RWPE2 (cell line): ENCODE results near the gene SLC9A4.
A peak's percentile ranks its signal among the peaks of the same experiment; 100 is the strongest.

Source experiments
- ATAC-seq: fragments of 200-7000 bp; cut with Tn5 transposase; 3 replicates; pipeline ENCODE4 v1.9.1; 2021; ENCODE audit warnings: low read depth
- DNase-seq: peaks from one replicate; pipeline ENCODE4 v3.0.0-alpha.2; 2020; ENCODE audit warnings: low spot score
- H3K27ac ChIP-seq: fragments of 450-650 bp; 2 replicates; pipeline ENCODE4 v1.5.1; 2017; ENCODE audit warnings: mild to moderate bottlenecking; ENCODE audit not compliant: poor library complexity, severe bottlenecking
- H3K27me3 ChIP-seq: fragments of 250-450 bp; sonication (Bioruptor Pico); 2 replicates; pipeline ENCODE4 v1.5.1; 2021; ENCODE audit warnings: mild to moderate bottlenecking, moderate library complexity; ENCODE audit not compliant: insufficient read depth, poor library complexity, severe bottlenecking
- H3K36me3 ChIP-seq: fragments of 250-450 bp; sonication (Bioruptor Pico); 2 replicates; pipeline ENCODE4 v1.5.1; 2020; ENCODE audit warnings: low read depth, mild to moderate bottlenecking, moderate library complexity
- H3K4me1 ChIP-seq: fragments of 250-450 bp; sonication (Bioruptor Pico); 2 replicates; pipeline ENCODE4 v1.5.1; 2021; ENCODE audit warnings: mild to moderate bottlenecking, moderate library complexity; ENCODE audit not compliant: insufficient read depth, poor library complexity, severe bottlenecking
- H3K4me3 ChIP-seq: fragments of 250-450 bp; sonication (Bioruptor Pico); 2 replicates; pipeline ENCODE4 v1.5.1; 2021; ENCODE audit warnings: mild to moderate bottlenecking, moderate library complexity; ENCODE audit not compliant: severe bottlenecking
- H3K9me3 ChIP-seq: fragments of 250-450 bp; sonication (Bioruptor Pico); 2 replicates; pipeline ENCODE4 v1.5.1; 2021; ENCODE audit warnings: mild to moderate bottlenecking, moderate library complexity; ENCODE audit not compliant: severe bottlenecking
- CTCF ChIP-seq: fragments of 450-650 bp; IDR thresholded peaks from one replicate; pipeline ENCODE4 v1.5.1; 2017; ENCODE audit warnings: mild to moderate bottlenecking, moderate library complexity; ENCODE audit not compliant: poor library complexity, severe bottlenecking

SLC9A4 gene

GRCh38 chr2:102483086-102483485, 10.1 kb downstream of the SLC9A4 start:
- DNase-seq, result no peak
- no peak for ATAC-seq
- Histone ChIP-seq H3K27ac (no peak overlapping the region), H3K27me3 (no peaks in the 10 kb centered on the region), H3K36me3 (no peaks in the 10 kb centered on the region), H3K9me3 (no peaks in the 10 kb centered on the region), H3K4me3 (no peak overlapping the region), H3K4me1 (peaks cover 7% of the 10 kb centered on the region)
- TF ChIP-seq CTCF, result no peak

GRCh38 chr2:102484310-102485061, 11.5 kb downstream of the SLC9A4 start:
- no peak overlapping the region for H3K27ac ChIP-seq
- no peak for DNase-seq
- no peaks in the 10 kb centered on the region for H3K36me3 ChIP-seq
- H3K4me1 ChIP-seq, result peaks cover 13% of the 10 kb centered on the region
- H3K9me3 ChIP-seq, result no peaks in the 10 kb centered on the region
- ATAC-seq, result no peak
- TF ChIP-seq CTCF, result no peak
- no peaks in the 10 kb centered on the region for H3K27me3 ChIP-seq
- no peak overlapping the region for H3K4me3 ChIP-seq

- no peaks in the 10 kb centered on the region for H3K27me3 ChIP-seq
- no peaks in the 10 kb centered on the region for H3K9me3 ChIP-seq
- H3K4me3 ChIP-seq, result no peak overlapping the region
- H3K4me1 ChIP-seq, result peaks cover 13% of the 10 kb centered on the region
- H3K36me3 ChIP-seq, result no peaks in the 10 kb centered on the region
- TF ChIP-seq CTCF, result no peak
- no peak overlapping the region for H3K27ac ChIP-seq
- DNase-seq (no peak), ATAC-seq (no peak)
Measured at GRCh38 chr2:102485147-102485785, 12.2 kb downstream of the SLC9A4 start.

GRCh38 chr2:102486941-102487702, 14.1 kb downstream of the SLC9A4 start:
- no peak for DNase-seq
- H3K27me3 ChIP-seq, result no peaks in the 10 kb centered on the region
- ATAC-seq, result 0 out of 3 replicates have a peak, but pooled peaks have one; percentile 35

More at GRCh38 chr2:102486941-102487702, 14.1 kb downstream of the SLC9A4 start:
- Histone ChIP-seq H3K4me3 (no peak overlapping the region), H3K9me3 (no peaks in the 10 kb centered on the region), H3K4me1 (peaks cover 13% of the 10 kb centered on the region), H3K27ac (peak overlapping the region; percentile 33), H3K36me3 (no peaks in the 10 kb centered on the region)
- no peak for TF ChIP-seq CTCF
